ENCODE results near the gene RABIF.

DNA sequence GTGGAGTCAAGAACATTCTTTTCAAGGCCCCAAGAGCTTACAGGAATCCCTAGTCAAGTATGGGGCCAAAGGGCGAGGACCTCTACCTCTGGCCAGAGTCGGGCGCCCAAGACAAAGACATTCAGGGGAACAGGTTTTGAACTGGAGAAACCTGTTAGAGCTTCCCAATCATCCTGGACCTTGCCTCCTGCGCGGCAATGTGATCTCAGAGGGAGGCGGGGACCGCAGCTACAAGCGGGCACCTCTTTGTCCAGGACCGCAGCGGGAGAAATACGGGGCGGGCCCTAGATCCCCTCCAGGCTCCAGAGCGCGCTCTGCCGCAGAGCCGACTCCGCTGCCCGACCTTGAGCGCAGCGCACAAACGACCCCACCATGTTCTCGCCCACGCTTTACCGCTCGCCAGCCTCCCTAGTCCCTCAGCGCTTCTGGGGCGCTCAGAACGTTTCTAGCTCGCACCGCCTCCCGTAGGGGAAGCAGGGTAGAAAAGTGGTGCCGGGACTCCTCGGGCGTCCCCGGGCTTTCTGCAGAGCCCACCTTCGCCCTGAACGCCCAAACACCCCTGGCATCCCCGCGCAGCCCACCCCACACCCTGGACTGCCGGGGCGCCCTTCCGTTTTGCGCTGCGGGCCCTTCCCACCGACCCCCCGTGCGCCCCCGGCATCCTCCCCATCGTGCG is 28.1 kb downstream of the RABIF start:
- peak; percentile 7 for TF ChIP-seq POLR2A (IDR thresholded peaks at IDR 0.05)
- TF ChIP-seq, protein P1, sequence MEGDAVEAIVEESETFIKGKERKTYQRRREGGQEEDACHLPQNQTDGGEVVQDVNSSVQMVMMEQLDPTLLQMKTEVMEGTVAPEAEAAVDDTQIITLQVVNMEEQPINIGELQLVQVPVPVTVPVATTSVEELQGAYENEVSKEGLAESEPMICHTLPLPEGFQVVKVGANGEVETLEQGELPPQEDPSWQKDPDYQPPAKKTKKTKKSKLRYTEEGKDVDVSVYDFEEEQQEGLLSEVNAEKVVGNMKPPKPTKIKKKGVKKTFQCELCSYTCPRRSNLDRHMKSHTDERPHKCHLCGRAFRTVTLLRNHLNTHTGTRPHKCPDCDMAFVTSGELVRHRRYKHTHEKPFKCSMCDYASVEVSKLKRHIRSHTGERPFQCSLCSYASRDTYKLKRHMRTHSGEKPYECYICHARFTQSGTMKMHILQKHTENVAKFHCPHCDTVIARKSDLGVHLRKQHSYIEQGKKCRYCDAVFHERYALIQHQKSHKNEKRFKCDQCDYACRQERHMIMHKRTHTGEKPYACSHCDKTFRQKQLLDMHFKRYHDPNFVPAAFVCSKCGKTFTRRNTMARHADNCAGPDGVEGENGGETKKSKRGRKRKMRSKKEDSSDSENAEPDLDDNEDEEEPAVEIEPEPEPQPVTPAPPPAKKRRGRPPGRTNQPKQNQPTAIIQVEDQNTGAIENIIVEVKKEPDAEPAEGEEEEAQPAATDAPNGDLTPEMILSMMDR (IDR thresholded peaks at IDR 0.05) = peak in 1 of 4 donors; percentile 8
